GM12872 (cell line): ENCODE results near the gene CTSE.

Source experiments
- CTCF ChIP-seq: IDR thresholded peaks from 3 replicates; pipeline ENCODE4 v1.5.1; 2011; ENCODE audit warnings: low read depth, mild to moderate bottlenecking, low read length, moderate library complexity; ENCODE audit not compliant: insufficient read depth

CTSE gene

GRCh38 chr1:205986292-205986691, 37.4 kb downstream of the CTSE start:
- TF ChIP-seq CTCF, result peak; percentile 31; the same call in 2 of the 3 replicates

- TF ChIP-seq CTCF, result no peak
These were observed 38.2 kb downstream of the CTSE start for GRCh38 chr1:205985330-205986005.

GRCh38 chr1:205983925-205984725, 39.6 kb downstream of the CTSE start:
- TF ChIP-seq CTCF, result peak; percentile 96

- no peak for TF ChIP-seq CTCF
These were observed 42.4 kb downstream of the CTSE start for GRCh38 chr1:205981257-205981656.

- TF ChIP-seq CTCF, result no peak
These were observed 43.3 kb downstream of the CTSE start for GRCh38 chr1:205980237-205980870.

GRCh38 chr1:205979301-205979700, 44.4 kb downstream of the CTSE start:
- no peak for TF ChIP-seq CTCF

- no peak for TF ChIP-seq CTCF
These were observed 45.0 kb downstream of the CTSE start for GRCh38 chr1:205978676-205979075.
